ENCODE data around the gene CRAMP1. TPM values are rescaled to one million over a fixed set of nuclear protein-coding genes. Genes with fewer than 3 reads are reported as not detected.

CRAMP1 gene
- total and polyA plus RNA-seq, 2 of the 8 experiments (the other 6 are each of a cell fraction or from before 2014, with no cell fraction given) = 19.2 to 23.2 TPM

DNA sequence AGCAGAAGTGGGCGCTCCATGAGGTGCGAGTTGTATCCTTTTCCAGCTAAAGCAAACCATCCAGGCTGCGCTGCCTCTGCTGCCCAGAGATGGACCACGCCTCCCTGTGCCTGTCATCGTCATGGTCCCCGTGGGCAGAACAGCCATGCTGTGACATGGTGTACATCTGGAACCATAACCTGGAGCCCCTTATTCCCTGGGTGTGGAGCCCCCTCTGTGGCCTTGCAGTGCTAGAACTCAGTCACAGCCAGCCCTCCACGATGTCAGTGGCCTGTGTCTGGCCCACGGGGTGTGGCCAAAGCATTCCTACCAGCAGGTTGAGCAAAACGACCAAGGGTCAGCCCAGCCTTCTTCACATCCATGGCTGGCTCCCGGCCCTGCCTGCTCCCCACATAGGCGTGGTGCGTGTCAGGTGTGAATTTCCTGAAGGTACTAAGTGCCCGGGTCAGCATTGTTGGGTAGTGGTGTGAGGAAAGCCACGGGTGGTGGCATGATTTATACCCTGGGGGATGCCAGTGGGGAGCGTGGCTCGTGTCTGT, 43.2 kb downstream of the CRAMP1 start:
- Histone ChIP-seq H3K4me2 (ENCODE audit: insufficient read depth in 1 of 2, low read depth in 2 of 2, low read length in 2 of 2) (no peak overlapping the region), H3K79me2 (ENCODE audit: control insufficient read depth in 1 of 2, insufficient read depth in 2 of 2, low read length in 2 of 2) (0 out of 4 replicates have a peak, but pooled peaks cover 0 to 3% of the 10 kb centered on the region in 2 experiments), H3K27me3 (replicated peaks in 1 of 4; ENCODE audit: control insufficient read depth in 3 of 4, extremely low read depth in 1 of 4, insufficient read depth in 3 of 4, low read length in 3 of 4) (no peaks in the 10 kb centered on the region), H3K4me1 (replicated peaks in 1 of 4; ENCODE audit: control insufficient read depth in 3 of 4, insufficient read depth in 4 of 4, low read length in 3 of 4) (no peaks in the 10 kb centered on the region), H2BK5ac (ENCODE audit: low read depth, low read length) (no peak overlapping the region), H3K14ac (ENCODE audit: insufficient read length) (no peak overlapping the region), H3K36me3 (ENCODE audit: control insufficient read depth in 2 of 4, insufficient read depth in 4 of 4, low read length in 3 of 4) (peaks cover 14 to 40% (median 34%) of the 10 kb centered on the region in 4 experiments; a peak in 7 of 8 replicates), H3K79me1 (ENCODE audit: low read depth, low read length) (peaks cover 12% of the 10 kb centered on the region; the same call in 1 of the 2 replicates), H2BK12ac (ENCODE audit: low read depth, low read length) (no peak overlapping the region), H4K5ac (ENCODE audit: insufficient read length, low read depth, low read length) (no peak overlapping the region), H4K20me1 (replicated peaks in 1 of 2; ENCODE audit: control insufficient read depth in 1 of 2, insufficient read depth in 2 of 2, low read length in 2 of 2) (peaks cover 9 to 33% of the 10 kb centered on the region in 2 experiments), H3K9ac (replicated peaks in 1 of 4; ENCODE audit: extremely low read depth in 1 of 4, low read depth in 3 of 4, low read length in 3 of 4) (no peak overlapping the region), H2BK120ac (replicated peaks; ENCODE audit: low read depth, low read length) (no peak overlapping the region), H3K9me3 (ENCODE audit: insufficient read depth in 2 of 2, low read depth in 1 of 2, low read length in 1 of 2) (no peaks in the 10 kb centered on the region), H3K56ac (replicated peaks; ENCODE audit: insufficient read length, low read depth, low read length) (no peak overlapping the region), H3K18ac (ENCODE audit: extremely low read depth, low read length) (no peak overlapping the region), H3K4me3 (ENCODE audit: extremely low read depth in 1 of 4, insufficient read depth in 2 of 4, low read depth in 3 of 4, low read length in 4 of 4) (no peak overlapping the region), H3K23me2 (ENCODE audit: low read depth, low read length) (no peaks in the 10 kb centered on the region), H3K4ac (replicated peaks; ENCODE audit: insufficient read length, low read depth, low read length) (no peak overlapping the region), H2BK15ac (ENCODE audit: low read length) (no peak overlapping the region), H4K8ac (ENCODE audit: extremely low read depth, insufficient read depth, low read length) (no peak overlapping the region; the same call in none of the 2 replicates), H4K91ac (replicated peaks; ENCODE audit: insufficient read length, low read length) (no peak overlapping the region), H2BK20ac (ENCODE audit: low read length) (no peak overlapping the region), H2AFZ (ENCODE audit: low read length) (no peak overlapping the region), H3K27ac (ENCODE audit: low read depth, low read length) (no peak overlapping the region), H3K23ac (ENCODE audit: insufficient read length) (no peak overlapping the region), H2AK5ac (ENCODE audit: low read depth, low read length) (no peak overlapping the region)
- FAIRE-seq = no peak
- DNase-seq (ENCODE audit: low read depth in 1 of 2, low spot score in 2 of 2) = no peak
- ChIA-PET CTCF (ENCODE audit: partially characterized antibody) (no interaction called here), POLR2A (ENCODE audit: partially characterized antibody) (interaction anchor here (1.4 to 2.3 kb wide), 2 partner anchors 12 to 22 kb away, joined by 4 to 5 read pairs; partner anchors contain the start of gene JPT2)
- TF ChIP-seq SIX5 (IDR thresholded peaks at IDR 0.05; ENCODE audit: low read depth, low read length) (no peak), SRF (IDR thresholded peaks at IDR 0.05; ENCODE audit: low read depth, low read length) (no peak), EP300 (IDR thresholded peaks at IDR 0.05; ENCODE audit: borderline replicate concordance in 1 of 2, low read depth in 2 of 2, low read length in 2 of 2) (no peak), SP1 (IDR thresholded peaks at IDR 0.05; ENCODE audit: low read depth, low read length) (no peak), NRF1 (IDR thresholded peaks at IDR 0.05; ENCODE audit: low read depth, low read length) (no peak), CBX8 (IDR thresholded peaks at IDR 0.05; ENCODE audit: borderline replicate concordance, low read depth, low read length) (no peak), EGR1 (IDR thresholded peaks at IDR 0.05; ENCODE audit: borderline replicate concordance, low read depth, low read length) (no peak), TCF12 (IDR thresholded peaks at IDR 0.05; ENCODE audit: low read depth, low read length) (no peak), TAF7 (optimal IDR thresholded peaks at IDR 0.05; ENCODE audit: borderline replicate concordance, low read depth, low read length) (no peak), RAD21 (IDR thresholded peaks at IDR 0.05 in 1 of 2, conservative IDR thresholded peaks at IDR 0.05 in 1 of 2; ENCODE audit: low read depth in 2 of 2, low read length in 2 of 2) (no peak), BACH1 (IDR thresholded peaks at IDR 0.05; ENCODE audit: low read length) (no peak), BCL11A (IDR thresholded peaks at IDR 0.05; ENCODE audit: low read depth in 2 of 2, low read length in 2 of 2) (no peak)
- TF ChIP-seq, protein P1, sequence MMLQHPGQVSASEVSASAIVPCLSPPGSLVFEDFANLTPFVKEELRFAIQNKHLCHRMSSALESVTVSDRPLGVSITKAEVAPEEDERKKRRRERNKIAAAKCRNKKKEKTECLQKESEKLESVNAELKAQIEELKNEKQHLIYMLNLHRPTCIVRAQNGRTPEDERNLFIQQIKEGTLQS (IDR thresholded peaks at IDR 0.05; ENCODE audit: insufficient read depth, low read depth, low read length) = no peak
- 94% methylated on average over 16 of the region's 16 CpGs; no CpG with 5 or more reads in 1 of the 2 experiments for WGBS, 2 experiments (ENCODE audit: extremely low coverage in 1 of 2, insufficient coverage in 1 of 2, insufficient read length in 1 of 2, insufficient replicate concordance in 2 of 2, low coverage in 1 of 2, low lambda C conversion rate in 2 of 2, missing lambda C conversion rate in 1 of 2)
